ENCODE results near the gene ROCK1.

DNA sequence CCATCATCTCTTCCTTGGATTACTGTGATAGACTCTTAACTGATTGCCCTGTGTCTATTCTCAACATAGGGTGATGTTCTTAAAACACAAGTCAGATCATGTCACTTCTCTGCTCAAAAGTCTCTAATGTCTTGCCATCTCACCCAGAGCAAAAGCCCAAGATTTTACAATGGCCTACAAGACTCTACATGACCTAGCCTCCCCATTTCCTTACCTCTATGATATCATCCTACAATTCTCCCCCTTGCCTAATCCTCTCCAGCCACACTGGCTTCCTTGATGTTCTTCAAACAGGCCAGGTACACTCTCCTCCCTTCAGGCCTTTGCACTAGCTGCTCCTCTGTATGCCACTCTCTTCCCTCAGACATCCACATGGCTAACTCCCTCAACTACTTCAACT lies 55.1 kb downstream of the ROCK1 start:
- TF ChIP-seq EZH2phosphoT487 (IDR thresholded peaks at IDR 0.05), result no peak
- TF ChIP-seq, protein P1, sequence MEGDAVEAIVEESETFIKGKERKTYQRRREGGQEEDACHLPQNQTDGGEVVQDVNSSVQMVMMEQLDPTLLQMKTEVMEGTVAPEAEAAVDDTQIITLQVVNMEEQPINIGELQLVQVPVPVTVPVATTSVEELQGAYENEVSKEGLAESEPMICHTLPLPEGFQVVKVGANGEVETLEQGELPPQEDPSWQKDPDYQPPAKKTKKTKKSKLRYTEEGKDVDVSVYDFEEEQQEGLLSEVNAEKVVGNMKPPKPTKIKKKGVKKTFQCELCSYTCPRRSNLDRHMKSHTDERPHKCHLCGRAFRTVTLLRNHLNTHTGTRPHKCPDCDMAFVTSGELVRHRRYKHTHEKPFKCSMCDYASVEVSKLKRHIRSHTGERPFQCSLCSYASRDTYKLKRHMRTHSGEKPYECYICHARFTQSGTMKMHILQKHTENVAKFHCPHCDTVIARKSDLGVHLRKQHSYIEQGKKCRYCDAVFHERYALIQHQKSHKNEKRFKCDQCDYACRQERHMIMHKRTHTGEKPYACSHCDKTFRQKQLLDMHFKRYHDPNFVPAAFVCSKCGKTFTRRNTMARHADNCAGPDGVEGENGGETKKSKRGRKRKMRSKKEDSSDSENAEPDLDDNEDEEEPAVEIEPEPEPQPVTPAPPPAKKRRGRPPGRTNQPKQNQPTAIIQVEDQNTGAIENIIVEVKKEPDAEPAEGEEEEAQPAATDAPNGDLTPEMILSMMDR (IDR thresholded peaks at IDR 0.05), result no peak
